HEK293T (cell line): ENCODE measurements around the gene SMIM3.

Source experiments
- CTCF ChIA-PET: fragments of 350-600 bp; formaldehyde crosslinking; extraction: SDS; loops from one replicate; lab custom pipeline; 2021; ENCODE audit warnings: antibody characterized with exemption, inconsistent platforms; lab: Yijun Ruan, JAX
- POLR2A ChIA-PET: fragments of 350-600 bp; formaldehyde crosslinking; extraction: SDS; loops from one replicate; lab custom pipeline; 2020; ENCODE audit warnings: antibody characterized with exemption, inconsistent platforms; lab: Yijun Ruan, JAX
- DNase-seq: peaks from one replicate; pipeline ENCODE4 v3.0.0; 2012; ENCODE audit warnings: mixed read lengths; ENCODE audit errors: extremely low spot score
- ARNT ChIP-seq: fragments of 450-650 bp; IDR thresholded peaks from 2 replicates; pipeline ENCODE4 v1.6.1; 2017; ENCODE audit warnings: mild to moderate bottlenecking
- BHLHE40 ChIP-seq: fragments of 450-650 bp; IDR thresholded peaks from 2 replicates; pipeline ENCODE4 v1.6.1; 2016; ENCODE audit warnings: mild to moderate bottlenecking, moderate library complexity, borderline replicate concordance
- CTBP1 ChIP-seq: fragments of 450-650 bp; IDR thresholded peaks from 2 replicates; pipeline ENCODE4 v1.6.1; 2016; ENCODE audit warnings: borderline replicate concordance
- ELF4 ChIP-seq: fragments of 450-650 bp; IDR thresholded peaks from 2 replicates; pipeline ENCODE4 v1.6.1; 2017; ENCODE audit warnings: antibody characterized with exemption
- FOXA1 ChIP-seq: fragments of 450-650 bp; IDR thresholded peaks from 2 replicates; pipeline ENCODE4 v1.6.1; 2016; ENCODE audit warnings: mild to moderate bottlenecking
- FOXK2 ChIP-seq: fragments of 450-650 bp; IDR thresholded peaks from 2 replicates; pipeline ENCODE4 v1.6.1; 2016; ENCODE audit warnings: mild to moderate bottlenecking
- FOXM1 ChIP-seq: fragments of 450-650 bp; IDR thresholded peaks from 2 replicates; pipeline ENCODE4 v1.6.1; 2017; ENCODE audit warnings: mild to moderate bottlenecking, borderline replicate concordance
- HDGF ChIP-seq: fragments of 450-650 bp; IDR thresholded peaks from 2 replicates; pipeline ENCODE4 v1.6.1; 2017; ENCODE audit warnings: antibody characterized with exemption, borderline replicate concordance
- L3MBTL2 ChIP-seq: fragments of 450-650 bp; conservative IDR thresholded peaks from 2 replicates; pipeline ENCODE4 v1.6.1; 2016; ENCODE audit warnings: mild to moderate bottlenecking
- LEF1 ChIP-seq: fragments of 450-650 bp; IDR thresholded peaks from 2 replicates; pipeline ENCODE4 v1.6.1; 2017; ENCODE audit warnings: mild to moderate bottlenecking, borderline replicate concordance
- NFRKB ChIP-seq: fragments of 450-650 bp; IDR thresholded peaks from 2 replicates; pipeline ENCODE4 v1.6.1; 2016; ENCODE audit warnings: mild to moderate bottlenecking, moderate library complexity
- SP1 ChIP-seq: fragments of 450-650 bp; IDR thresholded peaks from 2 replicates; pipeline ENCODE4 v1.6.1; 2017
- SUZ12 ChIP-seq: fragments of 450-650 bp; IDR thresholded peaks from 2 replicates; pipeline ENCODE4 v1.6.1; 2016; ENCODE audit warnings: mild to moderate bottlenecking
- TARDBP ChIP-seq: fragments of 450-650 bp; IDR thresholded peaks from 2 replicates; pipeline ENCODE4 v1.6.1; 2016
- ZNF384 ChIP-seq: fragments of 450-650 bp; IDR thresholded peaks from 2 replicates; pipeline ENCODE4 v1.6.1; 2016
- TF ChIP-seq, protein P1 (sequence below): fragments of 450-650 bp; IDR thresholded peaks from 2 replicates; pipeline ENCODE4 v1.6.1; 2016

Gene SMIM3

DNA sequence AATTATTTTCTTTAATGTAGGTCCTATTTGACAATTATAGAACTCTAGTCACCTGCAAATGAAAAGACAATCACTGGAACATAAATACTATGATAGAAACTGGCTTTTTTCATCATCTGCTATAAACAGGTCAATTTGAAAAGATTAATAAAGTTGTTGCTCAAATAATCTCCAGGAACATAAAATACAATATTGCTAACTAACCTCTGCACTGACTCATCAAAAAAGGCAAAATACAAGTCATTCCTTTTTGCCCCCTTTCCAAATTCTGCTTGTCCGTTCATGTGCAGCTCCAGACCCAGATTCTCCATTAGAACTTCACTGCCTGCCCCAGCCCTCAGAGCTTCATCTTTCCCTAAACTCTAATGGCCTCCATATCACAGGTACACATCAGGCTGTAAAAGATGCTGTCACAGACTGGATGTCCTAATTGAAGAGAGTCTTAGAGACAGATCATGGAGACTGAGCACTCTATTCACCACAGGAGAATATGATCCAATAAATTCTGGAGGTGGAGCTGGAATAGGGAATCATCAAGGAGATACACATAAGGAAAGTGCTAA, 21.4 kb upstream of the SMIM3 start:
- ChIA-PET CTCF (interaction anchor here (0.7 to 1.1 kb wide), 4 partner anchors 22 to 90 kb away, joined by 3 to 4 read pairs (median 4); partner anchors contain the start of gene SMIM3), POLR2A (interaction anchor here (0.6 to 3.4 kb wide), 3 partner anchors 22 to 419 kb away, joined by 3 to 34 read pairs (median 32); partner anchors contain the start of genes RBM22 and SMIM3)
- no peak for DNase-seq
- no peak for TF ChIP-seq ELF4

DNA sequence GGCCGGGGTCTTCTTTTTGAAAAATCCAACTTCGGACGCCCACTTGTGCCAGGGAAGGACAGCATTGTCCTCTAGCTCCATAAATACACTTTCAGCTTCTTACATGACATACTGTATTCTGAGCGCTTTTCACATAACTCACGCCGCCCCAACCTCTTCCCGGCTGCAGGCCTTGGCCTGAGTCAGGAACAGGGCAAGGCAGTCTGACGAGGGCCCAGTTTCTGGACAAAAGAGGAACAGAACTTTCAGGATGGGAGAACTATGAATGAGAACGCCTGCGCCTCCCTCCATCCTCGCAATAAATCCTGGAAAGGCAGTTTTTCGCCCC, 20.4 kb upstream of the SMIM3 start:
- DNase-seq, result no peak
- POLR2A ChIA-PET, result interaction anchor here (0.6 to 3.4 kb wide), 12 partner anchors 10 to 1016 kb away, joined by 3 to 34 read pairs (median 5); partner anchors contain the start of genes RBM22 and SMIM3
- TF ChIP-seq FOXM1 (no peak), ZNF384 (no peak), SUZ12 (no peak), NFRKB (no peak), FOXK2 (no peak), ARNT (no peak), FOXA1 (no peak), SP1 (no peak), ELF4 (no peak), BHLHE40 (no peak), L3MBTL2 (no peak), CTBP1 (no peak), TARDBP (no peak), HDGF (no peak), LEF1 (no peak)
- TF ChIP-seq, protein P1, sequence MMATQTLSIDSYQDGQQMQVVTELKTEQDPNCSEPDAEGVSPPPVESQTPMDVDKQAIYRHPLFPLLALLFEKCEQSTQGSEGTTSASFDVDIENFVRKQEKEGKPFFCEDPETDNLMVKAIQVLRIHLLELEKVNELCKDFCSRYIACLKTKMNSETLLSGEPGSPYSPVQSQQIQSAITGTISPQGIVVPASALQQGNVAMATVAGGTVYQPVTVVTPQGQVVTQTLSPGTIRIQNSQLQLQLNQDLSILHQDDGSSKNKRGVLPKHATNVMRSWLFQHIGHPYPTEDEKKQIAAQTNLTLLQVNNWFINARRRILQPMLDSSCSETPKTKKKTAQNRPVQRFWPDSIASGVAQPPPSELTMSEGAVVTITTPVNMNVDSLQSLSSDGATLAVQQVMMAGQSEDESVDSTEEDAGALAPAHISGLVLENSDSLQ, result no peak
- CTCF ChIA-PET, result interaction anchor here (0.8 to 1.0 kb wide), 2 partner anchors 21 to 23 kb away, joined by 3 read pairs; partner anchors contain the start of gene SMIM3

- TF ChIP-seq HDGF, result no peak
- no peak for TF ChIP-seq FOXA1
- no peak for TF ChIP-seq LEF1
- no peak for TF ChIP-seq CTBP1
- no peak for TF ChIP-seq NFRKB
- no peak for TF ChIP-seq TARDBP
- no peak for TF ChIP-seq ELF4
- no peak for TF ChIP-seq FOXM1
- TF ChIP-seq, protein P1, result peak; percentile 99
- no peak for TF ChIP-seq SUZ12
- peak; percentile 98 for TF ChIP-seq L3MBTL2
- no peak for TF ChIP-seq BHLHE40
- no peak for TF ChIP-seq ZNF384
- TF ChIP-seq FOXK2, result no peak
- TF ChIP-seq ARNT, result no peak
- POLR2A ChIA-PET, result interaction anchor here (0.6 to 3.4 kb wide), 18 partner anchors 8 to 1015 kb away, joined by 3 to 34 read pairs (median 4); partner anchors contain the start of genes RBM22 and SMIM3
- DNase-seq, result peak; percentile 92
- CTCF ChIA-PET, result interaction anchor here (0.6 to 1.7 kb wide), 3 partner anchors 20 to 25 kb away, joined by 3 to 6 read pairs (median 4); partner anchors contain the start of gene SMIM3
These were observed 19.8 kb upstream of the SMIM3 start, which contains the start of gene DCTN4 for GRCh38 chr5:150758531-150759333. TSS of gene DCTN4 (minus strand) at chr5:150759017. CDS start at chr5:150758993, 24 bp downstream.

- DNase-seq, result no peak
- CTCF ChIA-PET, result interaction anchor here (1.7 kb wide), 1 partner anchor 19 kb away, joined by 6 read pairs; the partner anchor contains the start of gene SMIM3
- POLR2A ChIA-PET, result interaction anchor here (0.7 to 3.4 kb wide), 12 partner anchors 9 to 312 kb away, joined by 3 to 34 read pairs (median 5); partner anchors contain the start of genes RBM22 and SMIM3
- TF ChIP-seq NFRKB (no peak), ARNT (no peak), BHLHE40 (no peak), LEF1 (no peak), ZNF384 (no peak), ELF4 (no peak), FOXK2 (no peak), CTBP1 (no peak), L3MBTL2 (no peak; the same call in none of the 2 replicates), FOXA1 (no peak), FOXM1 (no peak), SUZ12 (no peak), HDGF (no peak), SP1 (no peak), TARDBP (no peak)
- TF ChIP-seq, protein P1, result no peak
These were observed 19.3 kb upstream of the SMIM3 start for GRCh38 chr5:150759334-150759583.

GRCh38 chr5:150762211-150762610, 16.3 kb upstream of the SMIM3 start:
- TF ChIP-seq, protein P1, result no peak
- TF ChIP-seq ELF4 (no peak), FOXK2 (no peak), NFRKB (no peak), HDGF (no peak), SP1 (no peak), ZNF384 (no peak)
- POLR2A ChIA-PET, result no interaction called here
- no peak for DNase-seq
- CTCF ChIA-PET, result no interaction called here
